T-helper 17 cell (primary cell): ENCODE measurements around the gene GLP1R. TPM values are rescaled to one million over a fixed set of nuclear protein-coding genes. Genes with fewer than 3 reads are reported as not detected.

Experiments used
- ATAC-seq: fragments of 150-1000 bp; cut with Tn5 transposase; 2 replicates; pipeline ENCODE4 v1.10.0; 2021; ENCODE audit warnings: mild to moderate bottlenecking, moderate library complexity
- DNase-seq, 3 donors: peaks; one replicate each; pipeline versions ENCODE4 v3.0.0 to v3.0.0-alpha.2; 2020 to 2021
- H3K9me3 ChIP-seq: one replicate; pipeline ENCODE4 v1.7.0; 2013; ENCODE audit warnings: low read length, mild to moderate bottlenecking; ENCODE audit not compliant: control insufficient read depth, poor library complexity, severe bottlenecking
- H3K27ac Mint-ChIP-seq: one replicate; pipeline ENCODE4 v1.8.0; 2022; ENCODE audit warnings: mild to moderate bottlenecking, moderate library complexity, mixed read lengths
- H3K27me3 Mint-ChIP-seq: one replicate; pipeline ENCODE4 v1.8.0; 2022; ENCODE audit warnings: mixed read lengths
- H3K36me3 Mint-ChIP-seq: one replicate; pipeline ENCODE4 v1.8.0; 2022; ENCODE audit warnings: low read depth, mixed read lengths
- H3K4me1 Mint-ChIP-seq: one replicate; pipeline ENCODE4 v1.8.0; 2022; ENCODE audit warnings: mild to moderate bottlenecking, mixed read lengths
- H3K4me3 Mint-ChIP-seq: one replicate; pipeline ENCODE4 v1.8.0; 2022; ENCODE audit warnings: mild to moderate bottlenecking, moderate library complexity, mixed read lengths
- total RNA-seq, 4 donors: library from RNA in 2 of 4; stranded (reverse) in 2 of 4; gene quantifications; one replicate each; pipeline ENCODE4 v1.2.3 and lab custom pipeline; 2022 to 2026

Gene GLP1R
- total RNA-seq, 2 donors from 2014 or later = not detected

- no peaks in the 10 kb centered on the region for H3K9me3 ChIP-seq
- Mint-ChIP-seq H3K4me1 (peaks cover 4% of the 10 kb centered on the region), H3K27me3 (peaks cover 81% of the 10 kb centered on the region), H3K27ac (no peak overlapping the region), H3K36me3 (peaks cover 5% of the 10 kb centered on the region), H3K4me3 (no peak overlapping the region)
- ATAC-seq = no peak
- no peak for DNase-seq
Measured at GRCh38 chr6:39088331-39088730, 39.8 kb downstream of the GLP1R start.

DNA sequence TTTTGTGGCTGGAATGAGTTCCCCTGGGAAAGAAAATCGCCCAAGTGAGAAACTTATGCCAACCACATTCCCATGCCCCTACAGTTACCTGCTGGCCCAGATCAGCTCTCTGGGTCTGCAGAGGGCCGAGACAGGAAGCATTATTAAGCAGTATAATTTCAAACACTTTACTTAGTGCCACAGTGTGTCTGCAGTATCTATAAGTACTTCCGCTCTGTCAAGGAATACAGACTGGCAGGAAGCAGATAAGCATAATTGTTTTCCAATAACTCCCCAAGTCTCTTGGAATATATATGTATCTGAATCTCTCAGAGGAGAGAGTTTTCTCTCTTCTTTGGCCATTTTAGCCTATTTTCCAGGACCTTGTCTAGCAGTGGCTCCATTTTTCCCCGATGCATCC lies 41.5 kb downstream of the GLP1R start:
- no peaks in the 10 kb centered on the region for H3K9me3 ChIP-seq
- ATAC-seq (no peak), DNase-seq (no peak)
- H3K4me1 Mint-ChIP-seq = peaks cover 2% of the 10 kb centered on the region
- H3K36me3 Mint-ChIP-seq = peaks cover 2% of the 10 kb centered on the region
- H3K4me3 Mint-ChIP-seq = no peak overlapping the region
- H3K27ac Mint-ChIP-seq = no peak overlapping the region
- peaks cover 73% of the 10 kb centered on the region for H3K27me3 Mint-ChIP-seq

DNA sequence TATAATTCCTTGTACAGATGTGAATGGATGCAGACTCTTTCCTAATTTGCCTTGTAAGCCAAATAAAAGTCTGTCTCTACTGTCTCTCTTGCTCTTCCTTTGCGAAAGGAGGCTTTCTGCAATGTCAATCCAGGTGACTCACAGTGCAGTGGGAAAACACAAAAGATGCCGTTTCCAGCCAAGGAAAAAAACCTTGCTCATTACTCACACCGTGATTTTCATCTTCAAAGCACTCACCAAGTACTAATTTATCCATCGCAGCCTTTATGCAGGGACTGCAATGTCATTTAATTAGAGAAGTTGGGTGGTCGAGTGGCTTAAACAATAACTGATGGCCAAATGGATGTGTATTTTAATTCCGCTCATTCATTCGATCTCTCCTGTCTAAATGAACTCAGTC lies 42.6 kb downstream of the GLP1R start:
- Mint-ChIP-seq H3K36me3 (peaks cover 2% of the 10 kb centered on the region), H3K4me3 (no peak overlapping the region), H3K4me1 (peaks cover 2% of the 10 kb centered on the region), H3K27ac (no peak overlapping the region), H3K27me3 (peaks cover 64% of the 10 kb centered on the region)
- DNase-seq (no peak), ATAC-seq (no peak)
- H3K9me3 ChIP-seq = no peaks in the 10 kb centered on the region

GRCh38 chr6:39092124-39092523 lies 43.5 kb downstream of the GLP1R start:
- peak overlapping the region; percentile 15 for H3K4me3 Mint-ChIP-seq
- DNase-seq (no peak), ATAC-seq (no peak)
- no peaks in the 10 kb centered on the region for H3K9me3 ChIP-seq
- peaks cover 2% of the 10 kb centered on the region for H3K36me3 Mint-ChIP-seq
- H3K27ac Mint-ChIP-seq = no peak overlapping the region
- H3K27me3 Mint-ChIP-seq = peaks cover 56% of the 10 kb centered on the region
- H3K4me1 Mint-ChIP-seq = peaks cover 2% of the 10 kb centered on the region

- Mint-ChIP-seq H3K27ac (no peak overlapping the region), H3K27me3 (peaks cover 45% of the 10 kb centered on the region), H3K36me3 (peaks cover 2% of the 10 kb centered on the region), H3K4me3 (no peak overlapping the region), H3K4me1 (peaks cover 2% of the 10 kb centered on the region)
- no peaks in the 10 kb centered on the region for H3K9me3 ChIP-seq
- DNase-seq = no peak
- ATAC-seq = no peak
Measured at GRCh38 chr6:39093149-39093708, 44.6 kb downstream of the GLP1R start.

GRCh38 chr6:39095578-39095977 lies 47.0 kb downstream of the GLP1R start:
- H3K4me3 Mint-ChIP-seq = no peak overlapping the region
- no peak overlapping the region for H3K27ac Mint-ChIP-seq
- H3K36me3 Mint-ChIP-seq = peaks cover 2% of the 10 kb centered on the region
- H3K9me3 ChIP-seq = no peaks in the 10 kb centered on the region
- H3K4me1 Mint-ChIP-seq = peaks cover 6% of the 10 kb centered on the region
- ATAC-seq (no peak), DNase-seq (no peak)
- peaks cover 25% of the 10 kb centered on the region for H3K27me3 Mint-ChIP-seq

- ATAC-seq (peak; percentile 54), DNase-seq (no peak)
- H3K36me3 Mint-ChIP-seq = peaks cover 4% of the 10 kb centered on the region
- H3K4me1 Mint-ChIP-seq = peaks cover 7% of the 10 kb centered on the region
- H3K27ac Mint-ChIP-seq = no peak overlapping the region
- H3K27me3 Mint-ChIP-seq = no peaks in the 10 kb centered on the region
- no peaks in the 10 kb centered on the region for H3K9me3 ChIP-seq
- H3K4me3 Mint-ChIP-seq = no peak overlapping the region
Measured at GRCh38 chr6:39100358-39100757, 51.8 kb downstream of the GLP1R start.

DNA sequence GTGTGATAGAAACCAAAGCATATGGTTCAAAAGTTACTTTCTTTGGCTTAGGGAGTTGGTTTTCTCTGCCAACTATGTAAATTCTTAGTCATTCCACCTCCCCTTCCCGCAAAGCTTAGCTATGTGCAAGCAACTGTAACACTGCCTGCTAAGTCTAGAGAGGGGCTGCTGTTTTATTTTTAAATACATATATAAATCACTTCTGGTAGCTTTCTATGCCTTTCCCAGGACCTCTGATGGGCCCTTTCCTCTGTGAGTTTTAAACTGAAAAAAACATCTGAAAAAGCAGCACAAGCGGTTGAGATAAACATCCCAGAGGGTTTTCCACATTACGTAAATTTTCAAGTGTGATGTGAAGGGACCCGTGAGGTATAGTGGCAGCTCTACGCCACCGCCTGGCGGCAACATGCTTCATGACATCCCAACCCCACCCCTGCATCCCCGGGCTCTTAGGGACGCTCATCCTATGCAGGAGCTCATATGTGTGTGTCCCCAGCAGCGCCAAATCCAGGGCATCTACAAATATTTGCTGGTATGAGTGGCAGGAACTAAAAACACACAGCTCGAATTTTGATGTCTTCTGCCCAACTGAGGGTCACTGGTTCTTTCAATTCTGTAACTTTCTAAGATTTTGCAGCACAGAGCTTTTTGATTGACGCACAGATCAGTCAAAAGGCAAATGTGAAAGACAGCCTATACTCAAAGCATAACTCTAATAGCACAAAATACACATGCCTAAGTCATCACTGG lies 53.7 kb downstream of the GLP1R start:
- no peaks in the 10 kb centered on the region for H3K9me3 ChIP-seq
- Mint-ChIP-seq H3K36me3 (peaks cover 8% of the 10 kb centered on the region), H3K27ac (no peak overlapping the region), H3K4me3 (no peak overlapping the region), H3K27me3 (no peaks in the 10 kb centered on the region), H3K4me1 (peaks cover 9% of the 10 kb centered on the region)
- DNase-seq (no peak), ATAC-seq (peak; percentile 41)

- H3K36me3 Mint-ChIP-seq = peaks cover 8% of the 10 kb centered on the region
- peaks cover 10% of the 10 kb centered on the region for H3K4me1 Mint-ChIP-seq
- no peak for ATAC-seq
- no peak overlapping the region for H3K4me3 Mint-ChIP-seq
- no peak for DNase-seq
- H3K27me3 Mint-ChIP-seq = no peaks in the 10 kb centered on the region
- H3K9me3 ChIP-seq = no peaks in the 10 kb centered on the region
- H3K27ac Mint-ChIP-seq = no peak overlapping the region
Measured at GRCh38 chr6:39102821-39103136, 54.2 kb downstream of the GLP1R start.

DNA sequence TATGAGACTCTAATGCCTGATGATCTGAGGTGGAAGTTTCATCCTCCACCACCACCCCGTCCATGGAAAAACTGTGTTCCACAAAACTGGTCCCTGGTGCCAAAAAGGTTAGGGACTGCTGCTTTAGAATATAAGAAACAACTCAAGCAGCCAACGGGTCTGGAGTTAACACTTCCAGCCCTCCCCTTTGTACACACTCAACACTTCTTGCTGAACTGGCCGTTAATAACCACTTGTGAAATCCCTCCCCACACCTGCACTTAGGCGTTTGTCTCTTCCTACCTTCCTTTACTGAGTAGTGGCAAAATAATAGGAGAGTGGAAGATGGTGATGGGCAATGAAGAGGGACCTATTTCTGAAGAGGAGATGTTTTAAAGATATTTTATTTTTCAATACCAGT lies 55.9 kb downstream of the GLP1R start:
- Mint-ChIP-seq H3K36me3 (peaks cover 15% of the 10 kb centered on the region), H3K27me3 (no peaks in the 10 kb centered on the region), H3K27ac (peak overlapping the region; percentile 39), H3K4me1 (peaks cover 12% of the 10 kb centered on the region), H3K4me3 (no peak overlapping the region)
- H3K9me3 ChIP-seq = no peaks in the 10 kb centered on the region
- ATAC-seq = no peak
- no peak for DNase-seq

GRCh38 chr6:39107034-39107433 lies 58.5 kb downstream of the GLP1R start:
- Mint-ChIP-seq H3K4me1 (peaks cover 23% of the 10 kb centered on the region), H3K36me3 (peaks cover 15% of the 10 kb centered on the region), H3K4me3 (no peak overlapping the region), H3K27ac (no peak overlapping the region), H3K27me3 (no peaks in the 10 kb centered on the region)
- no peaks in the 10 kb centered on the region for H3K9me3 ChIP-seq
- ATAC-seq = no peak
- no peak for DNase-seq

DNA sequence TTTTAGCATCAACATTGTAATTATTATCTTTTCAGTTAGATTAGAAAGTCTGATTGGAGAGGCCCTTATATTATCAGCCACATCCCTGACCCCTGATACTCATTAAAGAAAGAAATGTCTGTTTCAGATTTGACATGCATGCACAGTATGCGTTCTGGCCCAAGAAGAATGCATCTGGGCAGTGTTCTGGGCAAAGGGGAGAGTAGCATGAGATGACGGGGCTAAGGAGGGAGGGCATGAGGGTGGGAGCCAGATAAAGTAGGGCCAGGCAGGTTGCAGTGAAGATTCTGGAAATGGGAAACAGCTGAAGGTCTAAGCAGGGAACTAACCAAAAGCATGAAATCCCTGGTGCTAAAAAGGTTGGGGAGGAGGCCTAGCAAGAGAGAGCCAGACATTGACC lies 59.1 kb downstream of the GLP1R start:
- H3K9me3 ChIP-seq = no peaks in the 10 kb centered on the region
- peaks cover 27% of the 10 kb centered on the region for H3K4me1 Mint-ChIP-seq
- H3K4me3 Mint-ChIP-seq = no peak overlapping the region
- H3K27ac Mint-ChIP-seq = no peak overlapping the region
- ATAC-seq (no peak), DNase-seq (no peak)
- H3K27me3 Mint-ChIP-seq = no peaks in the 10 kb centered on the region
- peaks cover 15% of the 10 kb centered on the region for H3K36me3 Mint-ChIP-seq

DNA sequence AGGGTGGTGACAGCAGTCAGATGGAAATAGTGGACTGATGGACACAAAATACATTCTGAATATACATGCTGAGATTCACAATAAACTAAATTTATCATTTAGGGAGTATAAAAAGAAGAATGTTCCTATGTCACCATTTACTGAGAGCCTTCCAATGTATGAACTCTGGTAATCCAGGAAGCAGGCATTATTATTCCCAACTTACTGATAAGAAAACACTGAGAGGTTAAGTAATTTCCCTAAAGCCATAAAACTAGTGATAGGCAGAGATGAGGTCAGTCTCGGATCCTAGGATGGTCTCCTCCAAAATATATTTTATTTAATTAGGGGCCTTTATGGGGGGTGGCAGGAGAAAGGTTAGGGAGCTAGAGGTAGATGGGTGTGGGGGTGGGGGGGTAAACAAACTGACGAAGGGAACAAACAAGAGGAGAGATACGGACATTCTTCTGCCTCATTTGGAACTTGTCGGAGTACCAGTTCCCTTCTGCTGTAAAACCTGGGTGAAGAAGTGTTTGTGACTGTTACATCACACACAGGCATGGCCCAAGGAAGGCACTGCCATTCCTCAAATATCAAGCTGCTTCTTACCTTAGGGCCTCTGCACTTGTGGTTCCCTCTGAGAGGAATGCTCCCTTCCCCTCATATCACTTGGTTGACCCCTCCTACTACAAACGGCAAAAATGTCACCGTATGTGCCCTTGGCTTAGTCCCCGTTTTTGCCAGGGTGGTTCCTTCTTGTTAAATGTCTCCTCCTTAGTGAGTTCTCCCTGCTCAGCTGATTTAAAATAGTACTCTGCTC lies 59.7 kb downstream of the GLP1R start:
- Mint-ChIP-seq H3K4me3 (no peak overlapping the region), H3K36me3 (peaks cover 15% of the 10 kb centered on the region)
- ATAC-seq = no peak

More for the DNA sequence above, 59.7 kb downstream of the GLP1R start:
- no peak overlapping the region for H3K27ac Mint-ChIP-seq
- DNase-seq = no peak
- H3K4me1 Mint-ChIP-seq = peaks cover 28% of the 10 kb centered on the region
- no peaks in the 10 kb centered on the region for H3K9me3 ChIP-seq
- no peaks in the 10 kb centered on the region for H3K27me3 Mint-ChIP-seq
